ENCODE data around the gene HTR7.

HTR7 gene

DNA sequence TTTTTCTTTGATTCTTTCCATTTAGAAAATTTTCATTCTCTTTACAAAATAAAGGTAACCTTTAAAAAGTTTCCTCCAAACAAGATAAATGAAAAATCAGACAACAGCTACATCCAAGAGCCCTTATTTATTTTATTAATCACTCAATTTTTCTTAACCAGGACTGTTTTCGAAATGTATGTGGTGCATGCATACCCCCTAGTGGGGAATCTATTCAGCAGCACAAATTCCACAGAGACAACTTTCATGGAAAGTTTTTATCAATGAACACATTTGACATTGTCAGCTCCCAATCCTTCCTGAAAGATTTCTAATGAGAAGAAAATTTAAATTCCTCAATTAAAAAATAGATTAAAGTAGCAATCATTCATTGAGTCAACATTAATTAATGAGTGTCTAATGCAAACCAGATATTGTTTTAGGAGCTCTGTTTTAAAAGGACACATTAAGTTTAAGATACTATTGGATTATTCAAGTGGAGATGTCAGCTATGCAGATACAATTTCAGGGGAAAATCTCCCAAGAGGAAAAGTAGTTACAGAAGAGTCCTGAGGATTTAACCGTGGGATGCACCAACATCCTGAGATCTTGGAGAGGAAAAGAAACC, 5.2 kb upstream of the HTR7 start:
- H3K4me3 ChIP-seq (ENCODE audit: low read depth in 1 of 2, low read length in 2 of 2) = no peak overlapping the region
- ATAC-seq (ENCODE audit: insufficient read depth, low read depth) = no peak
- H3K4me2 ChIP-seq (ENCODE audit: insufficient read depth, low read length) = no peak overlapping the region

GRCh38 chr10:90860790-90861189, 3.0 kb upstream of the HTR7 start:
- ATAC-seq (ENCODE audit: insufficient read depth, low read depth) = no peak
- Histone ChIP-seq H3K27ac (ENCODE audit: low read length) (no peak overlapping the region), H4K20me1 (ENCODE audit: insufficient read depth, low read length) (no peaks in the 10 kb centered on the region), H3K4me2 (ENCODE audit: insufficient read depth, low read length) (no peak overlapping the region), H3K79me2 (ENCODE audit: insufficient read depth, low read length) (no peaks in the 10 kb centered on the region), H2AFZ (ENCODE audit: low read depth, low read length) (no peak overlapping the region), H3K36me3 (ENCODE audit: insufficient read depth, low read length) (no peaks in the 10 kb centered on the region), H3K27me3 (ENCODE audit: insufficient read depth, low read length, poor library complexity) (peaks cover 63% of the 10 kb centered on the region), H3K4me1 (ENCODE audit: insufficient read depth, low read length) (peaks cover 14% of the 10 kb centered on the region), H3K9me3 (ENCODE audit: insufficient read depth, low read length, severe bottlenecking) (no peaks in the 10 kb centered on the region), H3K9ac (ENCODE audit: low read depth, low read length) (no peak overlapping the region), H3K4me3 (ENCODE audit: low read depth in 1 of 2, low read length in 2 of 2) (no peak overlapping the region)
- no peak for DNase-seq
- TF ChIP-seq EZH2 (IDR thresholded peaks at IDR 0.05; ENCODE audit: borderline replicate concordance, low read depth, low read length, severe bottlenecking) = no peak
- TF ChIP-seq, protein P1, sequence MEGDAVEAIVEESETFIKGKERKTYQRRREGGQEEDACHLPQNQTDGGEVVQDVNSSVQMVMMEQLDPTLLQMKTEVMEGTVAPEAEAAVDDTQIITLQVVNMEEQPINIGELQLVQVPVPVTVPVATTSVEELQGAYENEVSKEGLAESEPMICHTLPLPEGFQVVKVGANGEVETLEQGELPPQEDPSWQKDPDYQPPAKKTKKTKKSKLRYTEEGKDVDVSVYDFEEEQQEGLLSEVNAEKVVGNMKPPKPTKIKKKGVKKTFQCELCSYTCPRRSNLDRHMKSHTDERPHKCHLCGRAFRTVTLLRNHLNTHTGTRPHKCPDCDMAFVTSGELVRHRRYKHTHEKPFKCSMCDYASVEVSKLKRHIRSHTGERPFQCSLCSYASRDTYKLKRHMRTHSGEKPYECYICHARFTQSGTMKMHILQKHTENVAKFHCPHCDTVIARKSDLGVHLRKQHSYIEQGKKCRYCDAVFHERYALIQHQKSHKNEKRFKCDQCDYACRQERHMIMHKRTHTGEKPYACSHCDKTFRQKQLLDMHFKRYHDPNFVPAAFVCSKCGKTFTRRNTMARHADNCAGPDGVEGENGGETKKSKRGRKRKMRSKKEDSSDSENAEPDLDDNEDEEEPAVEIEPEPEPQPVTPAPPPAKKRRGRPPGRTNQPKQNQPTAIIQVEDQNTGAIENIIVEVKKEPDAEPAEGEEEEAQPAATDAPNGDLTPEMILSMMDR (IDR thresholded peaks at IDR 0.05; ENCODE audit: borderline replicate concordance, extremely low read depth, low read length, poor library complexity, severe bottlenecking) = no peak

More for the DNA sequence above, 5.2 kb upstream of the HTR7 start:
- no peaks in the 10 kb centered on the region for H3K79me2 ChIP-seq (ENCODE audit: insufficient read depth, low read length)
- H3K9me3 ChIP-seq (ENCODE audit: insufficient read depth, low read length, severe bottlenecking) = no peaks in the 10 kb centered on the region
- no peaks in the 10 kb centered on the region for H3K36me3 ChIP-seq (ENCODE audit: insufficient read depth, low read length)
- TF ChIP-seq EZH2 (IDR thresholded peaks at IDR 0.05; ENCODE audit: borderline replicate concordance, low read depth, low read length, severe bottlenecking) = no peak
- TF ChIP-seq, protein P1 (IDR thresholded peaks at IDR 0.05; ENCODE audit: borderline replicate concordance, extremely low read depth, low read length, poor library complexity, severe bottlenecking) = peak; percentile 80
- no peak overlapping the region for H3K9ac ChIP-seq (ENCODE audit: low read depth, low read length)
- H4K20me1 ChIP-seq (ENCODE audit: insufficient read depth, low read length) = no peaks in the 10 kb centered on the region
- H3K4me1 ChIP-seq (ENCODE audit: insufficient read depth, low read length) = peaks cover 5% of the 10 kb centered on the region
- H3K27me3 ChIP-seq (ENCODE audit: insufficient read depth, low read length, poor library complexity) = peaks cover 50% of the 10 kb centered on the region
- DNase-seq = no peak
- H2AFZ ChIP-seq (ENCODE audit: low read depth, low read length) = no peak overlapping the region
- no peak overlapping the region for H3K27ac ChIP-seq (ENCODE audit: low read length)

GRCh38 chr10:90859321-90859751, 1.5 kb upstream of the HTR7 start:
- Histone ChIP-seq H3K27ac (ENCODE audit: low read length) (no peak overlapping the region), H3K9ac (ENCODE audit: low read depth, low read length) (no peak overlapping the region), H2AFZ (ENCODE audit: low read depth, low read length) (no peak overlapping the region), H3K4me3 (ENCODE audit: low read depth in 1 of 2, low read length in 2 of 2) (no peak overlapping the region), H3K27me3 (ENCODE audit: insufficient read depth, low read length, poor library complexity) (peaks cover 72% of the 10 kb centered on the region), H3K4me2 (ENCODE audit: insufficient read depth, low read length) (no peak overlapping the region), H4K20me1 (ENCODE audit: insufficient read depth, low read length) (no peaks in the 10 kb centered on the region), H3K9me3 (ENCODE audit: insufficient read depth, low read length, severe bottlenecking) (no peaks in the 10 kb centered on the region), H3K36me3 (ENCODE audit: insufficient read depth, low read length) (no peaks in the 10 kb centered on the region), H3K4me1 (ENCODE audit: insufficient read depth, low read length) (peaks cover 14% of the 10 kb centered on the region), H3K79me2 (ENCODE audit: insufficient read depth, low read length) (no peaks in the 10 kb centered on the region)
- DNase-seq (no peak), ATAC-seq (ENCODE audit: insufficient read depth, low read depth) (no peak)
- TF ChIP-seq EZH2 (IDR thresholded peaks at IDR 0.05; ENCODE audit: borderline replicate concordance, low read depth, low read length, severe bottlenecking) = no peak
- TF ChIP-seq, protein P1 (IDR thresholded peaks at IDR 0.05; ENCODE audit: borderline replicate concordance, extremely low read depth, low read length, poor library complexity, severe bottlenecking) = no peak

All from DND-41 (cell line).